ENCODE data around the gene SPATS1. TPM values are rescaled to one million over a fixed set of nuclear protein-coding genes. Genes with fewer than 3 reads are reported as not detected.

The SPATS1 gene
- total and polyA plus RNA-seq, 8 donors: 0.18 to 0.19 TPM; not detected in 6

DNA sequence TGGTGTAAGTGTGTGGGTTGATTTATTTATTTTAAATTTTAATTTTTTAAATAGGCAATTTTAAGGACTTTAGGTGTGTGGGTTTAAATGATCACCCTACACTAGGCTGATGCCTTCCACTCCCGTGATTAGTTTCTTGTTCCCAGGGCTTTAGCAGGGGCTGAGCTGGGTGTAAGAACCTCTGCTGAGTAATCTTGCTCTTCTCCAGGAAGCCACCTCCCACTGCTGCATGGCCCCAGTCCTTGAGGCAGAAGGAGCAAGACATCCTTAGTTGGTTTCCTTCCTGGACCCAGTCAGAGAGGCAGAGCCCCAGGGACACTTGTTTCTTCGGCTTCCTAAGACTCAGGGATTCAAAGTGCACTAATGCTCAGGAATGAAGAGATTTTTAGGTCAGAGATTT lies 25.2 kb downstream of the SPATS1 start:
- DNase-seq: no peak
- TF ChIP-seq, protein P1, sequence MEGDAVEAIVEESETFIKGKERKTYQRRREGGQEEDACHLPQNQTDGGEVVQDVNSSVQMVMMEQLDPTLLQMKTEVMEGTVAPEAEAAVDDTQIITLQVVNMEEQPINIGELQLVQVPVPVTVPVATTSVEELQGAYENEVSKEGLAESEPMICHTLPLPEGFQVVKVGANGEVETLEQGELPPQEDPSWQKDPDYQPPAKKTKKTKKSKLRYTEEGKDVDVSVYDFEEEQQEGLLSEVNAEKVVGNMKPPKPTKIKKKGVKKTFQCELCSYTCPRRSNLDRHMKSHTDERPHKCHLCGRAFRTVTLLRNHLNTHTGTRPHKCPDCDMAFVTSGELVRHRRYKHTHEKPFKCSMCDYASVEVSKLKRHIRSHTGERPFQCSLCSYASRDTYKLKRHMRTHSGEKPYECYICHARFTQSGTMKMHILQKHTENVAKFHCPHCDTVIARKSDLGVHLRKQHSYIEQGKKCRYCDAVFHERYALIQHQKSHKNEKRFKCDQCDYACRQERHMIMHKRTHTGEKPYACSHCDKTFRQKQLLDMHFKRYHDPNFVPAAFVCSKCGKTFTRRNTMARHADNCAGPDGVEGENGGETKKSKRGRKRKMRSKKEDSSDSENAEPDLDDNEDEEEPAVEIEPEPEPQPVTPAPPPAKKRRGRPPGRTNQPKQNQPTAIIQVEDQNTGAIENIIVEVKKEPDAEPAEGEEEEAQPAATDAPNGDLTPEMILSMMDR (IDR thresholded peaks at IDR 0.05): no peak
- WGBS, 2 donors: 43 to 70% methylated on average over 2 of the region's 2 CpGs
- no peaks in the 10 kb centered on the region for H3K36me3 ChIP-seq
- FAIRE-seq: no peak
- no peaks in the 10 kb centered on the region for H3K4me1 ChIP-seq
- no peaks in the 10 kb centered on the region for H3K27me3 ChIP-seq
- no peaks in the 10 kb centered on the region for H3K9me3 ChIP-seq
- intact Hi-C loops (cut with DNase I): no loop called here
- H3K27ac ChIP-seq: no peak overlapping the region
- ATAC-seq: no peak
- no peak overlapping the region for H3K4me3 ChIP-seq

DNA sequence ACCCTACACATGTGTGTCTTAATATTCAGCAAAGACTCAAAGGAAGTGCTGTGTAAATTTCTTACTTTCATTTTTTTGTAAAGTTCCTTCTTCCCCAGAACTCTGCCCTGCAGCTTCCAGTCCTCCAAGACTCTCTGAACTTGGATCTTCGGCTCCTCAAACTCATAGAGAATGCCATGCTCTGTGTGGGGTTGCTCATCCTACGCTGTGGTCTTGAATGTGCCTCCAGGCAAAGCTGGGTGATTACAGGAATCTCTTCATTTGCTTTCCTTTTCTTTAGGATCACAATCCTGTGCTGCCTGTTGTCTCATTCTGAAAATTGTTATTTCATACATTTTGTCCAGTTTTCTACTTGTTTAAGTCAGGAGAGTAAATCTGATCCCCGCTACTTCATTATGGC lies 30.6 kb downstream of the SPATS1 start:
- FAIRE-seq: no peak
- 63 to 70% methylated on average over 3 of the region's 3 CpGs for WGBS, 2 donors

DNA sequence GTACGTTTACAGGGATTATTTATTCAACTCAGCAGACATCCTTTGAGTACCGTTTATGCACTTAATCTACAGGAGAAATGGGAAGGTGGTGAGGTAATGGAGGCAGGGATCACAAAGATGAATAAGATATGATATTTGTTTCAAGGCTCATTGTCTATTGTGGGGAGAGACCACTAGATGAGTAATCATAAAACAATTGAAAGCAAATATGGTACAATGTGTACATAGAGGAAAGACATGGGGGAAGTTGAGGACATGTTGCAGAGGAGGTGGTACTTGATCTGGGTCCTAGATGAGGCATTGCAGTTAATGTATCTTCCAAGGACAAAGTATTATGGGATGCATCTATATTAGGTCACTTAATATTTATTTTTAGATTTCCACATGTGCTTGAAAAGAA lies 31.3 kb downstream of the SPATS1 start:
- TF ChIP-seq, protein P1 (IDR thresholded peaks at IDR 0.05): no peak

More for the DNA sequence above, 30.6 kb downstream of the SPATS1 start:
- TF ChIP-seq, protein P1 (IDR thresholded peaks at IDR 0.05): no peak
- no peak overlapping the region for H3K4me3 ChIP-seq
- no peaks in the 10 kb centered on the region for H3K27me3 ChIP-seq
- ATAC-seq: no peak
- DNase-seq: no peak
- no peaks in the 10 kb centered on the region for H3K9me3 ChIP-seq
- H3K36me3 ChIP-seq: no peaks in the 10 kb centered on the region
- no peak overlapping the region for H3K27ac ChIP-seq
- intact Hi-C loops (cut with DNase I): no loop called here
- H3K4me1 ChIP-seq: no peaks in the 10 kb centered on the region

DNA sequence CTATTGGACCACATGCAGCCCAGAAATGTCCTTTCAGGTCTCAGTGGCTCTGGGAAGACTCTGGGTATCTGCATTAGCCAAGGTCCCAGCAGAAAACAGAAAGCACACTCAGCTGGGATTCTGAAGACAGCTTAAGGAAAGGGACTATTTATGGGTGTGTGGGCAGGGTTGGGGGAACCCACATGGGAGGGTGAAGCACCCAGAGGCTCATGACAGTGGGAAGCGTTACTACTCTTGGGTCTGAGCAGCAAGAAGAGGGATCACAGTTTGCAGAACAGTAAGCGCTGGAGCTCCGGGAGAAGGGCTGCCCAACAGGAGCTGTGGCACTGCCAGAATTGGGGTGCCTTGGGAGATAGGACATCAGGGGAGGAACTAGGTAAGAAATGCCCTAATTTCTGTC lies 32.6 kb downstream of the SPATS1 start:
- WGBS, 2 donors: 83 to 98% methylated on average over 3 of the region's 3 CpGs
- Histone ChIP-seq H3K9me3 (no peaks in the 10 kb centered on the region), H3K27me3 (no peaks in the 10 kb centered on the region), H3K4me1 (no peaks in the 10 kb centered on the region), H3K4me3 (no peak overlapping the region), H3K36me3 (no peaks in the 10 kb centered on the region), H3K27ac (no peak overlapping the region)
- FAIRE-seq (no peak), ATAC-seq (no peak), DNase-seq (no peak)
- TF ChIP-seq, protein P1 (IDR thresholded peaks at IDR 0.05): no peak
- intact Hi-C loops (cut with DNase I): no loop called here

More for the DNA sequence above, 31.3 kb downstream of the SPATS1 start:
- no peaks in the 10 kb centered on the region for H3K4me1 ChIP-seq
- intact Hi-C loops (cut with DNase I): no loop called here
- H3K36me3 ChIP-seq: no peaks in the 10 kb centered on the region
- no peak overlapping the region for H3K4me3 ChIP-seq
- whole genome bisulfite sequencing, 2 donors: 38 to 42% methylated on average over 2 of the region's 2 CpGs
- no peak for FAIRE-seq
- no peak for DNase-seq
- no peak overlapping the region for H3K27ac ChIP-seq
- H3K9me3 ChIP-seq: no peaks in the 10 kb centered on the region
- no peak for ATAC-seq
- no peaks in the 10 kb centered on the region for H3K27me3 ChIP-seq

DNA sequence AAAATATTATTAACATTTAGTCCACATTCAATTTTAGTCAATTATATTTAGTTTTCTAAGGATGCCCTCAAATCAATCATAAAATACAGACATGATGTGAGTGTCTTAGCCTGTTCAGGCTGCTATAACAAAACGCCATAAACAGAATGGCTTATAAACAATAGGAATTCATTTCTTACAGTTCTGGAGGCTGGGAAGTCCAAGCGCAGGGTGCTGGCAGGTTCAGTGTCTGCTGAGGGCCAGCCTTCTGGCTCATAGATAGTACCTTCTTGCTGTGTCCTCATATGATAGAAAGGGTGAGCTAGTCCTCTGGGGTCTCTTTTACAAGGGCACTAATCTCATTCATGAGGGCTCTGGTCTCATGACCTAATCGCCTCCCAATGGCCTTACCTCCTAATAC lies 35.0 kb downstream of the SPATS1 start:
- H3K27me3 ChIP-seq: no peaks in the 10 kb centered on the region
- no peak for FAIRE-seq
- TF ChIP-seq, protein P1 (IDR thresholded peaks at IDR 0.05): no peak
- no peak for ATAC-seq
- no peak overlapping the region for H3K4me3 ChIP-seq
- WGBS, 2 donors: 78 to 79% methylated on average over 3 of the region's 3 CpGs
- no peaks in the 10 kb centered on the region for H3K4me1 ChIP-seq
- H3K27ac ChIP-seq: no peak overlapping the region
- H3K36me3 ChIP-seq: no peaks in the 10 kb centered on the region
- no peaks in the 10 kb centered on the region for H3K9me3 ChIP-seq
- DNase-seq: no peak
- intact Hi-C loops (cut with DNase I): no loop called here
